Cardiac muscle cell (in vitro differentiated cells and primary cell): Measurements from ENCODE around the gene DPF3. TPM values are rescaled to one million over a fixed set of nuclear protein-coding genes. Genes with fewer than 3 reads are reported as not detected.

ENCODE experiments used
- DNase-seq, 2 donors: peaks; one replicate each; pipeline versions ENCODE4 v3.0.0 to v3.0.0-alpha.2; 2010 to 2017; ENCODE audit warnings: low read depth in 1 of 2, low spot score in 1 of 2
- H3K27ac ChIP-seq: fragments of 200-600 bp; sonication (generic); 2 replicates; pipeline ENCODE4 v1.5.1; 2016
- H3K27me3 ChIP-seq: fragments of 200-600 bp; sonication (generic); 2 replicates; pipeline ENCODE4 v1.6.0; 2016; ENCODE audit warnings: control low read depth
- H3K36me3 ChIP-seq: fragments of 200-600 bp; sonication (generic); 2 replicates; pipeline ENCODE4 v1.5.1; 2016; ENCODE audit warnings: control low read depth
- H3K4me1 ChIP-seq: fragments of 200-600 bp; sonication (generic); 2 replicates; pipeline ENCODE4 v1.8.1; 2017; ENCODE audit warnings: low read depth, mild to moderate bottlenecking, mixed run types
- H3K4me3 ChIP-seq: fragments of 200-600 bp; sonication (generic); 2 replicates; pipeline ENCODE4 v1.5.1; 2016; ENCODE audit warnings: mild to moderate bottlenecking
- H3K9me3 ChIP-seq: fragments of 200-600 bp; sonication (generic); 2 replicates; pipeline ENCODE4 v1.5.1; 2017; ENCODE audit warnings: low read depth, mild to moderate bottlenecking, control low read depth
- CTCF ChIP-seq: IDR thresholded peaks from 2 replicates; pipeline ENCODE4 v1.5.1; 2012; ENCODE audit warnings: low read depth, mild to moderate bottlenecking, low read length
- polyA plus RNA-seq: library from polyadenylated mRNA; unstranded; fragments of >200 nt; fragmentation: Nextera tagmentation; extraction: Ambion mirVana; gene quantifications from 2 replicates; pipeline ENCODE4 v1.2.1, GENCODE V29; 2016
- total RNA-seq: library from RNA; depleted of rRNA; stranded (reverse); fragments of >200 nt; gene quantifications from 2 replicates; pipeline ENCODE4 v1.2.3, GENCODE V29; 2016

The DPF3 gene
- total and polyA plus RNA-seq, 2 experiments from 2014 or later, result 25.9 to 84.8 TPM

GRCh38 chr14:72688990-72689671 is 204.8 kb downstream of the DPF3 start:
- TF ChIP-seq CTCF, result no peak
- Histone ChIP-seq H3K27me3 (no peaks in the 10 kb centered on the region), H3K36me3 (peaks cover 17% of the 10 kb centered on the region), H3K9me3 (no peaks in the 10 kb centered on the region), H3K4me1 (peaks cover 28% of the 10 kb centered on the region), H3K4me3 (no peak overlapping the region), H3K27ac (no peak overlapping the region)
- DNase-seq, result peak in 1 of 2 donors; percentile 64

GRCh38 chr14:72686832-72687231 is 207.1 kb downstream of the DPF3 start:
- H3K27me3 ChIP-seq, result no peaks in the 10 kb centered on the region
- no peak for DNase-seq
- no peak for TF ChIP-seq CTCF
- no peaks in the 10 kb centered on the region for H3K9me3 ChIP-seq
- H3K4me3 ChIP-seq, result no peak overlapping the region
- peaks cover 13% of the 10 kb centered on the region for H3K36me3 ChIP-seq
- peaks cover 24% of the 10 kb centered on the region for H3K4me1 ChIP-seq
- peak overlapping the region; percentile 29 for H3K27ac ChIP-seq

GRCh38 chr14:72686101-72686500 is 207.8 kb downstream of the DPF3 start:
- no peak overlapping the region for H3K4me3 ChIP-seq
- H3K9me3 ChIP-seq, result no peaks in the 10 kb centered on the region
- DNase-seq, result no peak
- peaks cover 24% of the 10 kb centered on the region for H3K4me1 ChIP-seq
- H3K27ac ChIP-seq, result no peak overlapping the region
- H3K36me3 ChIP-seq, result peaks cover 9% of the 10 kb centered on the region
- no peak for TF ChIP-seq CTCF
- H3K27me3 ChIP-seq, result no peaks in the 10 kb centered on the region

- H3K4me3 ChIP-seq, result no peak overlapping the region
These were observed 208.4 kb downstream of the DPF3 start for GRCh38 chr14:72685456-72685855.

GRCh38 chr14:72683787-72684186 is 210.1 kb downstream of the DPF3 start:
- H3K4me1 ChIP-seq, result peaks cover 12% of the 10 kb centered on the region
- TF ChIP-seq CTCF, result no peak
- H3K27me3 ChIP-seq, result no peaks in the 10 kb centered on the region
- H3K4me3 ChIP-seq, result no peak overlapping the region
- no peak overlapping the region for H3K27ac ChIP-seq
- no peak for DNase-seq
- H3K36me3 ChIP-seq, result peaks cover 9% of the 10 kb centered on the region
- no peaks in the 10 kb centered on the region for H3K9me3 ChIP-seq

More at GRCh38 chr14:72685456-72685855, 208.4 kb downstream of the DPF3 start:
- Histone ChIP-seq H3K27ac (no peak overlapping the region), H3K36me3 (peaks cover 9% of the 10 kb centered on the region), H3K9me3 (no peaks in the 10 kb centered on the region), H3K27me3 (no peaks in the 10 kb centered on the region), H3K4me1 (peaks cover 24% of the 10 kb centered on the region)
- DNase-seq, result no peak
- no peak for TF ChIP-seq CTCF
